K562 (cell line): ENCODE measurements around the gene ANKRD12. TPM values are rescaled to one million over a fixed set of nuclear protein-coding genes. Genes with fewer than 3 reads are reported as not detected.

Experiments
- ATAC-seq: fragments of 200-7000 bp; cut with Tn5 transposase; 3 replicates; pipeline ENCODE4 v1.9.1; 2020; ENCODE audit warnings: moderate library complexity
- BruUV-seq: library from RNA; stranded (reverse); fragments of 400-500 nt; replicated peaks from 2 replicates; lab custom pipeline; 2021; lab: Mats Ljungman, UMichigan
- CTCF ChIA-PET: fragments of 300-600 bp; formaldehyde crosslinking; extraction: SDS; loops from one replicate; lab custom pipeline; 2021; ENCODE audit warnings: low intra/inter-chr PET ratio; lab: Yijun Ruan, JAX
- POLR2A ChIA-PET: fragments of 300-600, 350-650 bp; sonication (Branson Sonifier 250); formaldehyde crosslinking; extraction: SDS; loops from one replicate; lab custom pipeline; 2021; ENCODE audit warnings: antibody characterized with exemption, inconsistent platforms; lab: Yijun Ruan, JAX
- DNase-seq, 4 experiments: peaks; one replicate each; pipeline versions ENCODE4 v3.0.0 to v3.0.0-alpha.2; 2011 to 2018; ENCODE audit warnings: low spot score in 3 of 4, mixed read lengths in 3 of 4; ENCODE audit errors: extremely low read depth in 1 of 4
- FAIRE-seq: peaks from 2 replicates; lab custom pipeline; 2011; peaks lifted over from hg19 to GRCh38; lab: Jason Lieb, UNC
- H2AFZ ChIP-seq: 2 replicates; pipeline ENCODE4 v1.6.0; 2011; ENCODE audit warnings: low read depth, low read length, control low read depth, inconsistent platforms
- H3K27ac ChIP-seq: fragments of 200-600 bp; 3 replicates; pipeline ENCODE4 v1.8.0; 2011; ENCODE audit warnings: low read depth, mild to moderate bottlenecking, control low read depth, inconsistent platforms, low read length, moderate library complexity, mixed read lengths; ENCODE audit errors: extremely low read depth
- H3K27me3 ChIP-seq, 2 experiments: fragments of 300-600 bp in 1 of 2; 2 replicates in 1 of 2; 3 replicates in 1 of 2; pipeline versions ENCODE4 v1.6.0 to v1.8.0; 2011; ENCODE audit warnings: inconsistent platforms in 2 of 2, low read length in 2 of 2, mild to moderate bottlenecking in 1 of 2, mixed read lengths in 1 of 2, moderate library complexity in 1 of 2; ENCODE audit not compliant: control insufficient read depth in 2 of 2, insufficient read depth in 2 of 2
- H3K36me3 ChIP-seq: fragments of 300-600 bp; 3 replicates; pipeline ENCODE4 v1.8.0; 2011; ENCODE audit warnings: mild to moderate bottlenecking, low read length, inconsistent platforms; ENCODE audit not compliant: control insufficient read depth, insufficient read depth
- H3K4me1 ChIP-seq, 2 experiments: fragments of 200-600 bp in 1 of 2; replicated peaks in 1 of 2; 2 replicates in 1 of 2; 3 replicates in 1 of 2; pipeline versions ENCODE4 v1.5.1 to v1.8.0; 2011; ENCODE audit warnings: inconsistent platforms in 2 of 2, low read length in 2 of 2, mild to moderate bottlenecking in 1 of 2, mixed read lengths in 1 of 2, moderate library complexity in 1 of 2; ENCODE audit not compliant: control insufficient read depth in 2 of 2, insufficient read depth in 2 of 2
- H3K4me2 ChIP-seq: 2 replicates; pipeline ENCODE4 v1.6.1; 2011; ENCODE audit warnings: low read length, control low read depth, inconsistent platforms, mixed read lengths; ENCODE audit not compliant: insufficient read depth
- H3K4me3 ChIP-seq: fragments of 200-600 bp; sonication (generic), shearing (Covaris generic); 2 replicates; pipeline ENCODE4 v1.5.1; 2016; ENCODE audit warnings: control low read depth, inconsistent platforms
- H3K79me2 ChIP-seq: fragments of 200-600 bp; 3 replicates; pipeline ENCODE4 v1.8.0; 2011; ENCODE audit warnings: low read length, inconsistent platforms; ENCODE audit not compliant: control insufficient read depth, insufficient read depth
- H3K9ac ChIP-seq, 2 experiments: 2 replicates each; pipeline versions ENCODE4 v1.6.0 to v1.6.1; 2011; ENCODE audit warnings: low read depth in 2 of 2, low read length in 2 of 2, control low read depth in 1 of 2, inconsistent platforms in 1 of 2, mild to moderate bottlenecking in 1 of 2, mixed read lengths in 1 of 2; ENCODE audit not compliant: insufficient read depth in 1 of 2
- H3K9me1 ChIP-seq: one replicate; pipeline ENCODE4 v1.6.0; 2011; ENCODE audit warnings: inconsistent platforms, mild to moderate bottlenecking, low read length, moderate library complexity; ENCODE audit not compliant: control insufficient read depth, insufficient read depth
- H3K9me3 ChIP-seq: replicated peaks from 2 replicates; pipeline ENCODE4 v1.5.1; 2011; ENCODE audit warnings: low read depth, low read length, inconsistent platforms; ENCODE audit not compliant: control insufficient read depth, insufficient read depth
- H4K20me1 ChIP-seq: replicated peaks from 2 replicates; pipeline ENCODE4 v1.6.1; 2011; ENCODE audit warnings: low read length, inconsistent platforms, mixed read lengths; ENCODE audit not compliant: control insufficient read depth, insufficient read depth
- ATF2 ChIP-seq: sonication (generic); formaldehyde crosslinking; IDR thresholded peaks from 2 replicates; pipeline ENCODE4 v1.8.1; 2022; ENCODE audit warnings: missing genetic modification reagents
- BDP1 ChIP-seq: IDR thresholded peaks from 3 replicates; pipeline ENCODE4 v1.6.1; 2011; ENCODE audit not compliant: insufficient read length, insufficient read depth
- BMI1 ChIP-seq: fragments of 150-350 bp; IDR thresholded peaks from 2 replicates; pipeline ENCODE4 v1.6.1; 2014; ENCODE audit warnings: low read length
- CCAR2 ChIP-seq: fragments of 200-400 bp; formaldehyde crosslinking; IDR thresholded peaks from 2 replicates; pipeline ENCODE4 v1.6.1; 2017; ENCODE audit warnings: mild to moderate bottlenecking, low read depth, low read length
- CHD1 ChIP-seq: fragments of 200-600 bp; sonication (generic); IDR thresholded peaks from one replicate; pipeline ENCODE4 v1.6.1; 2012; ENCODE audit warnings: mild to moderate bottlenecking, moderate library complexity, low read length, inconsistent platforms
- CTCF ChIP-seq, 3 experiments: IDR thresholded peaks in 2 of 3; conservative IDR thresholded peaks in 1 of 3; 2 replicates each; pipeline ENCODE4 v1.5.1; 2011 to 2012; ENCODE audit warnings: low read length in 3 of 3, mild to moderate bottlenecking in 3 of 3, control low read depth in 2 of 3, improper control_type of control experiment in 1 of 3, inconsistent platforms in 1 of 3, low read depth in 1 of 3, mixed read lengths in 1 of 3, moderate library complexity in 1 of 3; ENCODE audit not compliant: insufficient read depth in 2 of 3
- DPF2 ChIP-seq: fragments of 450-650 bp; IDR thresholded peaks from 2 replicates; pipeline ENCODE4 v1.6.1; 2016
- GTF2E2 ChIP-seq: fragments of 200-800 bp; sonication (Bioruptor generic); IDR thresholded peaks from 2 replicates; pipeline ENCODE4 v1.6.1; 2016; ENCODE audit warnings: missing genetic modification characterization, missing compliant biosample characterization
- IRF9 ChIP-seq: fragments of 450-650 bp; IDR thresholded peaks from 2 replicates; pipeline ENCODE4 v1.6.1; 2016; ENCODE audit warnings: missing biosample characterization, missing genetic modification characterization
- MYNN ChIP-seq, 2 experiments: sonication (generic); formaldehyde crosslinking in 1 of 2; IDR thresholded peaks; 2 replicates each; pipeline versions ENCODE4 v1.5.0 to v1.6.1; 2016 to 2020; ENCODE audit warnings: antibody characterized with exemption in 1 of 2, missing genetic modification reagents in 1 of 2
- NCOA1 ChIP-seq: fragments of 450-650 bp; IDR thresholded peaks from 2 replicates; pipeline ENCODE4 v1.6.1; 2016; ENCODE audit warnings: low read depth
- NRF1 ChIP-seq, 2 experiments: fragments of 450-650 bp; IDR thresholded peaks in 1 of 2; conservative IDR thresholded peaks in 1 of 2; 2 replicates each; pipeline ENCODE4 v1.6.1; 2014; ENCODE audit warnings: mild to moderate bottlenecking in 2 of 2
- PHTF2 ChIP-seq: fragments of 250-450 bp; sonication (Bioruptor Pico); IDR thresholded peaks from 2 replicates; pipeline ENCODE4 v1.5.0; 2021; ENCODE audit warnings: mild to moderate bottlenecking
- PTRF ChIP-seq: fragments of 450-650 bp; IDR thresholded peaks from 2 replicates; pipeline ENCODE4 v1.6.1; 2016; ENCODE audit warnings: mild to moderate bottlenecking, missing genetic modification characterization, missing compliant biosample characterization
- RAD21 ChIP-seq, 2 experiments: fragments of 250-450 bp in 1 of 2; fragments of 450-650 bp in 1 of 2; sonication (Bioruptor Pico) in 1 of 2; formaldehyde crosslinking in 1 of 2; IDR thresholded peaks in 1 of 2; conservative IDR thresholded peaks in 1 of 2; 2 replicates each; pipeline versions ENCODE4 v1.4.0 to v1.8.0; 2020 to 2022; ENCODE audit warnings: mild to moderate bottlenecking in 2 of 2, moderate library complexity in 1 of 2
- SIX5 ChIP-seq, 2 experiments: IDR thresholded peaks; 2 replicates each; pipeline ENCODE4 v1.6.1; 2011; ENCODE audit warnings: low read length in 2 of 2, borderline replicate concordance in 1 of 2, low read depth in 1 of 2, mild to moderate bottlenecking in 1 of 2, moderate library complexity in 1 of 2; ENCODE audit not compliant: insufficient read depth in 1 of 2
- SP1 ChIP-seq: sonication (generic); formaldehyde crosslinking; IDR thresholded peaks from 2 replicates; pipeline ENCODE4 v1.8.1; 2022; ENCODE audit warnings: mild to moderate bottlenecking, missing genetic modification reagents
- WGBS: fragments of 100-300 bp; shearing (Covaris generic); methylation state at CpG from one replicate; pipeline ENCODE4 v1.1.6; 2016; ENCODE audit warnings: low coverage, mixed read lengths; ENCODE audit not compliant: insufficient coverage; ENCODE audit errors: missing lambda C conversion rate; 5-methylcytosine and 5-hydroxymethylcytosine counted together
- in situ Hi-C: fragments of 300-500 bp; cut with MboI; formaldehyde crosslinking; loops from 4 replicates; pipeline ENCODE4 v1.15.0; 2018; ENCODE audit warnings: inconsistent platforms, mixed read lengths
- intact Hi-C: fragments of 100-400 bp; cut with micrococcal nuclease; formaldehyde crosslinking; loops from 2 replicates; pipeline ENCODE4 v1.14.2; 2022
- polyA plus RNA-seq, 8 experiments: library from polyadenylated mRNA; depleted of rRNA in 4 of 8; stranded (reverse) in 5 of 8; unstranded in 3 of 8; fragments of >200 nt; fragmentation: Nextera tagmentation in 2 of 8; fragmentation: Illumina TruSeq in 1 of 8; extraction: Ambion mirVana in 2 of 8; extraction: Trizol in 1 of 8; gene quantifications; 2 replicates each; pipeline versions ENCODE4 v1.2.1 to v1.2.3, GENCODE V29; 2011 to 2014; ENCODE audit warnings: inconsistent platforms in 1 of 8, missing spikeins in 1 of 8
- total RNA-seq, 7 experiments: library from RNA; depleted of rRNA in 6 of 7; stranded (reverse); fragments of >200 nt in 6 of 7; fragmentation: Illumina TruSeq in 2 of 7; extraction: Trizol in 2 of 7; gene quantifications; 2 replicates each; pipeline versions ENCODE4 v1.2.1 to v1.2.3, GENCODE V29; 2011 to 2021; ENCODE audit warnings: low replicate concordance in 1 of 7

The ANKRD12 gene
- total and polyA plus RNA-seq, 9 of the 15 experiments (the other 6 are each of a cell fraction or from before 2014, with no cell fraction given), result 6.6 to 28.2 (median 16.0) TPM

- peaks cover 78% of the 10 kb centered on the region for H3K79me2 ChIP-seq
- H3K4me3 ChIP-seq, result no peak overlapping the region
- no peaks in the 10 kb centered on the region for H3K27me3 ChIP-seq
- intact Hi-C loops, result no loop called here
- H3K9me3 ChIP-seq, result no peaks in the 10 kb centered on the region
- CTCF ChIA-PET, result no interaction called here
- no peak for TF ChIP-seq PTRF (tag)
- TF ChIP-seq GTF2E2 (tag), result no peak
- TF ChIP-seq NRF1 (conservative IDR thresholded peaks at IDR 0.05 in 1 of 2, IDR thresholded peaks at IDR 0.05 in 1 of 2), result no peak
- no peak for TF ChIP-seq MYNN (IDR thresholded peaks at IDR 0.05)
- TF ChIP-seq MYNN (CRISPR knock-in tag; IDR thresholded peaks at IDR 0.05), result no peak
- no peak for TF ChIP-seq IRF9 (tag)
- TF ChIP-seq CCAR2, result no peak
- no peak for TF ChIP-seq DPF2
- no peak for TF ChIP-seq PHTF2 (CRISPR knock-in tag)
- TF ChIP-seq SIX5 (IDR thresholded peaks at IDR 0.05; ENCODE audit: borderline replicate concordance in 1 of 2, insufficient read depth in 1 of 2, low read depth in 1 of 2, low read length in 2 of 2), result no peak
- no peak for TF ChIP-seq ATF2 (CRISPR knock-in tag)
- TF ChIP-seq RAD21 (CRISPR knock-in tag; conservative IDR thresholded peaks at IDR 0.05 in 1 of 2, IDR thresholded peaks at IDR 0.05 in 1 of 2), result no peak
- no peak for TF ChIP-seq BDP1
- no peak for TF ChIP-seq CHD1
- no peak for TF ChIP-seq NCOA1
- no peak for TF ChIP-seq SP1 (CRISPR knock-in tag)
- no peak for TF ChIP-seq CTCF (IDR thresholded peaks at IDR 0.05 in 2 of 3, conservative IDR thresholded peaks at IDR 0.05 in 1 of 3; ENCODE audit: insufficient read depth in 2 of 3, low read depth in 1 of 3, low read length in 3 of 3)
- no peak for TF ChIP-seq BMI1
- TF ChIP-seq, all 486 proteins: peak for 0
- no TSS peak for BruUV-seq
- Histone ChIP-seq H3K36me3 (no peaks in the 10 kb centered on the region), H3K9me1 (no peaks in the 10 kb centered on the region), H3K9ac (no peak overlapping the region), H3K4me1 (peaks cover 6 to 9% of the 10 kb centered on the region in 2 experiments; a peak in 3 of 5 replicates), H4K20me1 (no peaks in the 10 kb centered on the region), H3K4me2 (no peak overlapping the region), H2AFZ (no peak overlapping the region), H3K27ac (no peak overlapping the region)
- in situ Hi-C loops, result no loop called here
- ATAC-seq (no peak), FAIRE-seq (no peak), DNase-seq (no peak)
- POLR2A ChIA-PET, result interaction anchor here (0.6 kb wide), 1 partner anchor 166 kb away, joined by 3 read pairs; no protein-coding TSS in a partner anchor
- WGBS, result 100% methylated on average over 1 of the region's 1 CpG
Measured at GRCh38 chr18:9175115-9175514, 38.5 kb downstream of the ANKRD12 start.
